Tibial nerve (tissue), 4 donors: Measurements from ENCODE around the gene OPN1SW.

ENCODE experiments used
- CTCF ChIP-seq, 5 experiments: fragments of 200-600 bp in 3 of 5; fragments of 450-650 bp in 2 of 5; sonication (generic) in 3 of 5; IDR thresholded peaks; one replicate each; pipeline ENCODE4 v1.5.1; 2016 to 2019; ENCODE audit warnings: antibody characterized with exemption in 5 of 5, mild to moderate bottlenecking in 3 of 5, moderate library complexity in 2 of 5
- EP300 ChIP-seq, 2 donors: sonication (generic); formaldehyde crosslinking; IDR thresholded peaks; one replicate each; pipeline ENCODE4 v1.6.1; 2017; ENCODE audit warnings: antibody characterized with exemption in 2 of 2, mild to moderate bottlenecking in 1 of 2
- POLR2A ChIP-seq, 2 donors: fragments of 450-650 bp; IDR thresholded peaks; one replicate each; pipeline ENCODE4 v1.6.1; 2017; ENCODE audit warnings: antibody characterized with exemption in 2 of 2, mild to moderate bottlenecking in 2 of 2, moderate library complexity in 2 of 2

GRCh38 chr7:128741491-128741890, 34.1 kb downstream of the OPN1SW start:
- TF ChIP-seq CTCF (IDR thresholded peaks at IDR 0.05) (no peak), EP300 (IDR thresholded peaks at IDR 0.05) (no peak), POLR2A (IDR thresholded peaks at IDR 0.05) (no peak)
